Keratinocyte (primary cell): ENCODE results near the gene CTRB1. TPM values are rescaled to one million over a fixed set of nuclear protein-coding genes. Genes with fewer than 3 reads are reported as not detected.

Experiments used
- DNase-seq: peaks from one replicate; pipeline ENCODE4 v3.0.0-alpha.2; 2011; ENCODE audit warnings: low read depth, missing footprints, low spot score
- FAIRE-seq: peaks from 2 replicates; lab custom pipeline; 2011; peaks lifted over from hg19 to GRCh38; lab: Jason Lieb, UNC
- H2AFZ ChIP-seq: 2 replicates; pipeline ENCODE4 v1.6.0; 2012; ENCODE audit warnings: low read length, control low read depth, inconsistent platforms; ENCODE audit not compliant: control insufficient read depth
- H3K27ac ChIP-seq: 2 replicates; pipeline ENCODE4 v1.5.1; 2011; ENCODE audit warnings: low read length; ENCODE audit not compliant: control insufficient read depth, insufficient read depth
- H3K27me3 ChIP-seq: 3 replicates; pipeline ENCODE4 v1.6.0; 2011; ENCODE audit warnings: low read length; ENCODE audit not compliant: control insufficient read depth, insufficient read depth; ENCODE audit errors: extremely low read depth
- H3K36me3 ChIP-seq, 2 experiments: 2 replicates in 1 of 2; 3 replicates in 1 of 2; pipeline ENCODE4 v1.5.1; 2011; ENCODE audit warnings: low read length in 2 of 2, mild to moderate bottlenecking in 1 of 2; ENCODE audit not compliant: control insufficient read depth in 2 of 2, insufficient read depth in 2 of 2; ENCODE audit errors: extremely low read depth in 1 of 2
- H3K4me1 ChIP-seq: 3 replicates; pipeline ENCODE4 v1.5.1; 2011; ENCODE audit warnings: low read length; ENCODE audit not compliant: control insufficient read depth, insufficient read depth; ENCODE audit errors: extremely low read depth
- H3K4me2 ChIP-seq: 3 replicates; pipeline ENCODE4 v1.6.0; 2011; ENCODE audit warnings: low read depth, low read length; ENCODE audit not compliant: control insufficient read depth, insufficient read depth; ENCODE audit errors: extremely low read depth
- H3K4me3 ChIP-seq, 3 experiments: fragments of 200-600 bp in 1 of 3; sonication (generic) in 1 of 3; 2 replicates in 2 of 3; 3 replicates in 1 of 3; pipeline ENCODE4 v1.5.1; 2011 to 2016; ENCODE audit warnings: low read length in 3 of 3, mild to moderate bottlenecking in 3 of 3, control low read depth in 2 of 3, inconsistent platforms in 1 of 3, low read depth in 1 of 3, mixed read lengths in 1 of 3, mixed run types in 1 of 3, moderate library complexity in 1 of 3; ENCODE audit not compliant: control insufficient read depth in 2 of 3, insufficient read depth in 2 of 3; ENCODE audit errors: extremely low read depth in 1 of 3
- H3K79me2 ChIP-seq: 2 replicates; pipeline ENCODE4 v1.6.0; 2012; ENCODE audit warnings: low read length; ENCODE audit not compliant: control insufficient read depth, insufficient read depth
- H3K9ac ChIP-seq: 3 replicates; pipeline ENCODE4 v1.6.0; 2011; ENCODE audit warnings: low read length; ENCODE audit not compliant: control insufficient read depth, insufficient read depth; ENCODE audit errors: extremely low read depth
- H3K9me1 ChIP-seq: 3 replicates; pipeline ENCODE4 v1.6.0; 2011; ENCODE audit warnings: low read length; ENCODE audit not compliant: control insufficient read depth, insufficient read depth; ENCODE audit errors: extremely low read depth
- H3K9me3 ChIP-seq: 2 replicates; pipeline ENCODE4 v1.5.1; 2012; ENCODE audit warnings: low read depth, low read length; ENCODE audit not compliant: control insufficient read depth
- H4K20me1 ChIP-seq: 3 replicates; pipeline ENCODE4 v1.6.0; 2011; ENCODE audit warnings: low read length; ENCODE audit not compliant: control insufficient read depth, insufficient read depth; ENCODE audit errors: extremely low read depth
- EZH2 ChIP-seq: IDR thresholded peaks from one replicate; pipeline ENCODE4 v1.6.1; 2012; ENCODE audit warnings: inconsistent platforms, mild to moderate bottlenecking, low read length, moderate library complexity
- dilution Hi-C: fragments of 300-500 bp; cut with MboI; formaldehyde crosslinking; loops from one replicate; pipeline ENCODE4 v1.7.0; 2020; ENCODE audit warnings: low sequenced_read_pairs; ENCODE audit not compliant: extremely low pct_ligation_motif_present
- polyA plus RNA-seq, 5 experiments: library from polyadenylated mRNA; depleted of rRNA in 3 of 5; stranded (reverse) in 3 of 5; stranded (forward) in 1 of 5; unstranded in 1 of 5; fragments of >200 nt; gene quantifications; 1 replicate in 1 of 5; 2 replicates in 3 of 5; 3 replicates in 1 of 5; pipeline versions ENCODE4 v1.2.1 to v1.2.3, GENCODE V29; 2011 to 2012; ENCODE audit warnings: missing spikeins in 2 of 5, low read depth in 1 of 5, low replicate concordance in 1 of 5
- TF ChIP-seq, protein P1 (sequence below), 3 experiments: IDR thresholded peaks in 1 of 3; conservative IDR thresholded peaks in 1 of 3; optimal IDR thresholded peaks in 1 of 3; 2 replicates in 2 of 3; 3 replicates in 1 of 3; pipeline versions ENCODE3 to v1.5.1; 2011; ENCODE audit warnings: low read length in 3 of 3, mild to moderate bottlenecking in 3 of 3, moderate library complexity in 2 of 3, control low read depth in 1 of 3, inconsistent platforms in 1 of 3; ENCODE audit not compliant: insufficient read depth in 2 of 3; ENCODE audit errors: extremely low read depth in 1 of 3

Gene CTRB1
- polyA plus RNA-seq, 1 donor (not counting 4 experiments of a cell fraction or from before 2014, with no cell fraction given) = not detected

DNA sequence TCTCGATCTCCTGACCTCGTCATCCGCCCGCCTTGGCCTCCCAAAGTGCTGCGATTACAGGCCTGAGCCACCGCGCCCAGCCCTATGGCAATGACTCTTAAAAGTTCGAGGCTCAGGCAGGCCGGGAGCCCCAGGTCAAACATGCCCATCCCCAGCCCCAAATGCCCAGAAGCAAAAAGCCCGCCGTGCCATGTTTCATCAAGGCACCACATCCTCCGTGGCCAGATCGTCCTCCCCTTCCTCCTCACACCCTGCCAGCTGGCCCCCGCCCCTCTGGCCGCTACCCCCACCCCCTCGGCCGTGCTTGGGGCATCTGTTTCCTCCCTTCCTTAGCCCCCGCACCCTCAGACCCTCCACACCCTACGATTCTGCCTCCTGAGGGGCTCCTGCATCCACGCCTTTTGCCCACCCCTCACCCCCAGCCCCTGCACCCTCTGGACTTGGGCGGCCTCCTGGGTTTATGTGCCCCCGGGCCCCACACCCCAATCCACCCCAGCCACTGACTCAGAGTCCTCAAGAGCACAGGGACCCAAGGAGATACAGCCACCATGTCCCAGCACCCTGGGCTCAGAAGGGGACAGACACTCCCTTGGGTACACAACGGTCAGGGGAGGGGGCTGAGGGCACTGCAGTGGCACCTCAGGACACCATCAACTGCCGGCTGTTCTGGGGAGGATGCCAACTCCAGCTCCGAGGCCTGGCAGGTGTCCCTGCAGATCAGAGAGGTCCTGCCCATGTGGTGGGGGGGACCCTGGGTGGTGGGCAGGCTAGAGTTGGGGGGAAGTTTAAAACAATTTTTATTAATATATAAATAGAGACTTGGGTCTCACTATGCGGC lies 7.1 kb downstream of the CTRB1 start:
- dilution Hi-C loops = loop anchor here (25.0 kb wide), 1 partner anchor 161 kb away; no protein-coding TSS in a partner anchor
- Histone ChIP-seq H3K9me3 (no peaks in the 10 kb centered on the region), H3K9me1 (no peaks in the 10 kb centered on the region), H3K9ac (no peak overlapping the region), H3K27ac (no peak overlapping the region), H3K79me2 (peaks cover 3% of the 10 kb centered on the region), H3K4me2 (no peak overlapping the region), H3K36me3 (peaks cover 18 to 21% of the 10 kb centered on the region in 2 experiments), H2AFZ (no peak overlapping the region), H3K4me1 (no peaks in the 10 kb centered on the region), H4K20me1 (peaks cover 4% of the 10 kb centered on the region), H3K27me3 (peaks cover 13% of the 10 kb centered on the region), H3K4me3 (no peak overlapping the region)
- DNase-seq (no peak), FAIRE-seq (no peak)
- no peak for TF ChIP-seq EZH2
- TF ChIP-seq, protein P1, sequence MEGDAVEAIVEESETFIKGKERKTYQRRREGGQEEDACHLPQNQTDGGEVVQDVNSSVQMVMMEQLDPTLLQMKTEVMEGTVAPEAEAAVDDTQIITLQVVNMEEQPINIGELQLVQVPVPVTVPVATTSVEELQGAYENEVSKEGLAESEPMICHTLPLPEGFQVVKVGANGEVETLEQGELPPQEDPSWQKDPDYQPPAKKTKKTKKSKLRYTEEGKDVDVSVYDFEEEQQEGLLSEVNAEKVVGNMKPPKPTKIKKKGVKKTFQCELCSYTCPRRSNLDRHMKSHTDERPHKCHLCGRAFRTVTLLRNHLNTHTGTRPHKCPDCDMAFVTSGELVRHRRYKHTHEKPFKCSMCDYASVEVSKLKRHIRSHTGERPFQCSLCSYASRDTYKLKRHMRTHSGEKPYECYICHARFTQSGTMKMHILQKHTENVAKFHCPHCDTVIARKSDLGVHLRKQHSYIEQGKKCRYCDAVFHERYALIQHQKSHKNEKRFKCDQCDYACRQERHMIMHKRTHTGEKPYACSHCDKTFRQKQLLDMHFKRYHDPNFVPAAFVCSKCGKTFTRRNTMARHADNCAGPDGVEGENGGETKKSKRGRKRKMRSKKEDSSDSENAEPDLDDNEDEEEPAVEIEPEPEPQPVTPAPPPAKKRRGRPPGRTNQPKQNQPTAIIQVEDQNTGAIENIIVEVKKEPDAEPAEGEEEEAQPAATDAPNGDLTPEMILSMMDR (optimal IDR thresholded peaks at IDR 0.05 in 1 of 3, IDR thresholded peaks at IDR 0.05 in 1 of 3, conservative IDR thresholded peaks at IDR 0.05 in 1 of 3; ENCODE audit: extremely low read depth in 1 of 3, insufficient read depth in 2 of 3, low read length in 3 of 3) = no peak

DNA sequence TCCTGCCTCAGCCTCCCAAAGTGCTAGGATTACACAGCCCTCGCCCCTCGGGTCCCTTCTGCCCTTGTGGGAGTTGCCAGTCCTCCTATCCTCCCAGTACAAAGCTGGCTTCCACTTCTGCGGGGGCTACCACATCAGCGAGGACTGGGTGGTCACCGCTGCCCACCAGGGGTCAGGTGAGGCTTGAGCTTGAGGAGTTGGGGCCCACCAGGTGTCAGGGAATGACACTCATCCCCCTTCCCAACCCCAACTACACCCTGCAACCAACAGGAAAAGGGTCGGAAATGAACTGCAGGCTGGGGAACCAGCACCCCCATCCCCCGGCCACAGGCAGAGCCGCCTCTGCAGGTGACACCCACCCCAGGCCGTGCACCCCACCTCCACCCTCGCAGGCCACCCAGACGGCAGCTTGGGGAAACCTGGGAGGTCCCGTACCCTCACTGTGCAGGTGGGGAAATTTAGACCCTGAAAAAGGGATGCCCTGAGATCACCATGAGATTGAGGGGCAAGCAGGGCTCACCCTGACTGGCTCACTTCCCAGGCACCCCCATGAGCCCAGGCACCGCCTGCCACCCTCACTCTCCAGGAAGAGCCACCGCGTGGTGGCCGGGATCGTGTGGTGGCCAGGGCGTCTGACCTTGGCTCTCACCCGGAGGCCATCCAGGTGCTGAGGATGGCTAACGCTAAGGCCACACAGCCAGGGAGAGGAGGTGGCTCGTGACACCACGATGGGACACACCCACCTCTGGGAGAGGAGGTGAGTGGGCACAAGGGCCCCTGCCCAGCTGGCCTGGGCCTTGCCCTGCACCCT lies 8.0 kb downstream of the CTRB1 start:
- Histone ChIP-seq H4K20me1 (peaks cover 4% of the 10 kb centered on the region), H3K4me2 (no peak overlapping the region), H3K9me1 (no peaks in the 10 kb centered on the region), H3K4me3 (no peak overlapping the region), H3K27me3 (peaks cover 13% of the 10 kb centered on the region), H3K36me3 (peaks cover 18 to 24% of the 10 kb centered on the region in 2 experiments), H3K9ac (no peak overlapping the region), H3K79me2 (peaks cover 4% of the 10 kb centered on the region), H3K27ac (no peak overlapping the region), H2AFZ (no peak overlapping the region), H3K9me3 (no peaks in the 10 kb centered on the region), H3K4me1 (no peaks in the 10 kb centered on the region)
- FAIRE-seq = no peak
- dilution Hi-C loops = loop anchor here (25.0 kb wide), 1 partner anchor 161 kb away; no protein-coding TSS in a partner anchor
- TF ChIP-seq, protein P1 (optimal IDR thresholded peaks at IDR 0.05 in 1 of 3, IDR thresholded peaks at IDR 0.05 in 1 of 3, conservative IDR thresholded peaks at IDR 0.05 in 1 of 3; ENCODE audit: extremely low read depth in 1 of 3, insufficient read depth in 2 of 3, low read length in 3 of 3) = no peak
- TF ChIP-seq EZH2 = no peak
- DNase-seq = no peak
